Choroid plexus epithelial cell (primary cell): ENCODE data around the gene CBX4.

Experiments
- DNase-seq: peaks from one replicate; pipeline ENCODE4 v3.0.0-alpha.2; 2010; ENCODE audit warnings: low read depth
- H3K4me3 ChIP-seq: 2 replicates; pipeline ENCODE4 v1.5.1; 2011; ENCODE audit warnings: low read depth, mild to moderate bottlenecking, control low read depth, low read length, moderate library complexity
- CTCF ChIP-seq: conservative IDR thresholded peaks from 2 replicates; pipeline ENCODE4 v1.5.1; 2011; ENCODE audit warnings: low read depth, mild to moderate bottlenecking, control low read depth, inconsistent platforms, low read length, moderate library complexity

CBX4 gene

GRCh38 chr17:79865351-79866210, 26.3 kb upstream of the CBX4 start:
- no peak for TF ChIP-seq CTCF
- no peak for DNase-seq
- no peak overlapping the region for H3K4me3 ChIP-seq

- no peak overlapping the region for H3K4me3 ChIP-seq
- no peak for DNase-seq
- TF ChIP-seq CTCF = no peak
These were observed 25.5 kb upstream of the CBX4 start for GRCh38 chr17:79864617-79865250.

- DNase-seq = no peak
- TF ChIP-seq CTCF = no peak
- no peak overlapping the region for H3K4me3 ChIP-seq
These were observed 24.9 kb upstream of the CBX4 start for GRCh38 chr17:79864147-79864546.

- no peak overlapping the region for H3K4me3 ChIP-seq
- TF ChIP-seq CTCF = no peak
- no peak for DNase-seq
These were observed 23.7 kb upstream of the CBX4 start for GRCh38 chr17:79862771-79863440.

GRCh38 chr17:79862238-79862637, 23.0 kb upstream of the CBX4 start:
- TF ChIP-seq CTCF = no peak

GRCh38 chr17:79861413-79862216, 22.4 kb upstream of the CBX4 start:
- DNase-seq = no peak
- no peak for TF ChIP-seq CTCF
- H3K4me3 ChIP-seq = no peak overlapping the region

More at GRCh38 chr17:79862238-79862637, 23.0 kb upstream of the CBX4 start:
- DNase-seq = no peak
- H3K4me3 ChIP-seq = no peak overlapping the region
